Ovary (tissue), 3 donors: ENCODE measurements around the gene SDK1.

ENCODE experiments used
- EP300 ChIP-seq: sonication (generic); formaldehyde crosslinking; IDR thresholded peaks from one replicate; pipeline ENCODE4 v1.6.1; 2017; ENCODE audit warnings: antibody characterized with exemption
- POLR2A ChIP-seq: fragments of 450-650 bp; IDR thresholded peaks from one replicate; pipeline ENCODE4 v1.6.1; 2017; ENCODE audit warnings: antibody characterized with exemption, mild to moderate bottlenecking, moderate library complexity
- TF ChIP-seq, protein P1 (sequence below), 3 donors: fragments of 450-650 bp in 2 of 3; fragments of 200-600 bp in 1 of 3; IDR thresholded peaks; one replicate each; pipeline versions ENCODE4 v1.5.1 to v1.8.0; 2016 to 2022; ENCODE audit warnings: antibody characterized with exemption in 3 of 3, mild to moderate bottlenecking in 1 of 3
- donor health status: DM: no; HTN: no; CAD: no.

DNA sequence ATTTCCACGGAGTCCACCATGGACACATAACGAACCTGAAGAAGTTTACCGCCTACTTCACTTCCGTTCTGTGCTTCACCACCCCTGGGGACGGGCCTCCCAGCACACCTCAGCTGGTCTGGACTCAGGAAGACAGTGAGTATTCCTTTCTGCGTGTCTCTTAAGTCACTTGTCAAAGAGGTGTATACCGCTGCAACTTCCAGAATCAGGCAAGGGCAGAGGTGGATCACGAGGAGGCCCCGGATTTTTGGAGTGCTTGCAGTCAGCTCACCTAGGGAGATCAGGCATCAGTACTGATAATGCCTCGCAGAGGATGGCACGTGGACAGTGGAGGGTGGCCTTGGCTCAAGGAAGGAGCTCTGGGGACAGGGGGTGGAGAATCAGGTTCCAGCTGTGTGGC, 750.6 kb downstream of the SDK1 start:
- TF ChIP-seq, protein P1, sequence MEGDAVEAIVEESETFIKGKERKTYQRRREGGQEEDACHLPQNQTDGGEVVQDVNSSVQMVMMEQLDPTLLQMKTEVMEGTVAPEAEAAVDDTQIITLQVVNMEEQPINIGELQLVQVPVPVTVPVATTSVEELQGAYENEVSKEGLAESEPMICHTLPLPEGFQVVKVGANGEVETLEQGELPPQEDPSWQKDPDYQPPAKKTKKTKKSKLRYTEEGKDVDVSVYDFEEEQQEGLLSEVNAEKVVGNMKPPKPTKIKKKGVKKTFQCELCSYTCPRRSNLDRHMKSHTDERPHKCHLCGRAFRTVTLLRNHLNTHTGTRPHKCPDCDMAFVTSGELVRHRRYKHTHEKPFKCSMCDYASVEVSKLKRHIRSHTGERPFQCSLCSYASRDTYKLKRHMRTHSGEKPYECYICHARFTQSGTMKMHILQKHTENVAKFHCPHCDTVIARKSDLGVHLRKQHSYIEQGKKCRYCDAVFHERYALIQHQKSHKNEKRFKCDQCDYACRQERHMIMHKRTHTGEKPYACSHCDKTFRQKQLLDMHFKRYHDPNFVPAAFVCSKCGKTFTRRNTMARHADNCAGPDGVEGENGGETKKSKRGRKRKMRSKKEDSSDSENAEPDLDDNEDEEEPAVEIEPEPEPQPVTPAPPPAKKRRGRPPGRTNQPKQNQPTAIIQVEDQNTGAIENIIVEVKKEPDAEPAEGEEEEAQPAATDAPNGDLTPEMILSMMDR (IDR thresholded peaks at IDR 0.05), result no peak
- no peak for TF ChIP-seq POLR2A
- TF ChIP-seq EP300, result no peak
